D341Med (cell line): ENCODE measurements around the gene U2AF1L4.

Source experiments
- DNase-seq: peaks from one replicate; pipeline ENCODE4 v3.0.0; 2012; ENCODE audit warnings: low spot score

The U2AF1L4 gene

GRCh38 chr19:35740423-35741202 lies 4.6 kb downstream of the U2AF1L4 start:
- DNase-seq: peak; percentile 98

- DNase-seq: no peak
These were observed 5.2 kb downstream of the U2AF1L4 start for GRCh38 chr19:35740108-35740422.

- DNase-seq: no peak
These were observed 5.7 kb downstream of the U2AF1L4 start for GRCh38 chr19:35739275-35740107.

- no peak for DNase-seq
These were observed 6.4 kb downstream of the U2AF1L4 start for GRCh38 chr19:35738887-35739229.

- no peak for DNase-seq
These were observed 7.0 kb downstream of the U2AF1L4 start for GRCh38 chr19:35738021-35738886.

GRCh38 chr19:35736913-35737886 lies 8.0 kb downstream of the U2AF1L4 start:
- no peak for DNase-seq

- DNase-seq: no peak
These were observed 10.3 kb downstream of the U2AF1L4 start for GRCh38 chr19:35734889-35735288.

- no peak for DNase-seq
These were observed 10.9 kb downstream of the U2AF1L4 start for GRCh38 chr19:35734273-35734672.

- DNase-seq: no peak
These were observed 11.8 kb downstream of the U2AF1L4 start for GRCh38 chr19:35733180-35734125.

- no peak for DNase-seq
These were observed 12.6 kb downstream of the U2AF1L4 start for GRCh38 chr19:35732540-35733179.

- DNase-seq: no peak
These were observed 13.3 kb downstream of the U2AF1L4 start for GRCh38 chr19:35731779-35732405.

- no peak for DNase-seq
These were observed 13.9 kb downstream of the U2AF1L4 start for GRCh38 chr19:35731353-35731752.

- DNase-seq: no peak
These were observed 14.9 kb downstream of the U2AF1L4 start for GRCh38 chr19:35730326-35730725.

GRCh38 chr19:35729763-35730162 lies 15.5 kb downstream of the U2AF1L4 start:
- DNase-seq: no peak

GRCh38 chr19:35729021-35729420 lies 16.2 kb downstream of the U2AF1L4 start:
- DNase-seq: no peak

- DNase-seq: no peak
These were observed 17.1 kb downstream of the U2AF1L4 start for GRCh38 chr19:35727956-35728706.

- DNase-seq: no peak
These were observed 17.9 kb downstream of the U2AF1L4 start for GRCh38 chr19:35727053-35727955.
